HEK293 (cell line): Measurements from ENCODE around the gene KPTN.
A peak's percentile ranks its signal among the peaks of the same experiment; 100 is the strongest.

Experiments
- CTCF ChIP-seq: fragments of 450-650 bp; formaldehyde crosslinking; IDR thresholded peaks from 2 replicates; pipeline ENCODE4 v1.5.1; 2016; ENCODE audit warnings: missing biosample characterization, missing genetic modification characterization
- KLF1 ChIP-seq: fragments of 450-650 bp; formaldehyde crosslinking; IDR thresholded peaks from 2 replicates; pipeline ENCODE4 v1.5.1; 2016; ENCODE audit warnings: missing biosample characterization, missing genetic modification characterization
- MEIS1 ChIP-seq: sonication (generic); formaldehyde crosslinking; IDR thresholded peaks from 2 replicates; pipeline ENCODE4 v1.8.1; 2022; ENCODE audit warnings: missing genetic modification reagents, mild to moderate bottlenecking, borderline replicate concordance
- PRDM4 ChIP-seq: fragments of 450-650 bp; formaldehyde crosslinking; IDR thresholded peaks from 2 replicates; pipeline ENCODE4 v1.5.1; 2017; ENCODE audit warnings: missing biosample characterization, missing genetic modification characterization
- PRDM6 ChIP-seq: fragments of 450-650 bp; formaldehyde crosslinking; IDR thresholded peaks from 2 replicates; pipeline ENCODE4 v1.5.1; 2017; ENCODE audit warnings: missing biosample characterization, missing genetic modification characterization
- REST ChIP-seq: fragments of 450-650 bp; formaldehyde crosslinking; IDR thresholded peaks from 2 replicates; pipeline ENCODE4 v1.5.1; 2016; ENCODE audit warnings: missing biosample characterization, missing genetic modification characterization
- ZBTB20 ChIP-seq: fragments of 450-650 bp; formaldehyde crosslinking; IDR thresholded peaks from 2 replicates; pipeline ENCODE4 v1.5.1; 2016; ENCODE audit warnings: missing biosample characterization, missing genetic modification characterization
- ZBTB6 ChIP-seq: fragments of 450-650 bp; formaldehyde crosslinking; IDR thresholded peaks from 2 replicates; pipeline ENCODE4 v1.5.1; 2017; ENCODE audit warnings: missing biosample characterization, missing genetic modification characterization
- ZNF114 ChIP-seq: fragments of 450-650 bp; formaldehyde crosslinking; IDR thresholded peaks from 2 replicates; pipeline ENCODE4 v1.5.0; 2017; ENCODE audit warnings: missing biosample characterization, missing genetic modification characterization
- ZNF280D ChIP-seq: fragments of 450-650 bp; formaldehyde crosslinking; IDR thresholded peaks from 2 replicates; pipeline ENCODE4 v1.5.1; 2016; ENCODE audit warnings: missing biosample characterization, missing genetic modification characterization
- ZNF518A ChIP-seq: fragments of 450-650 bp; formaldehyde crosslinking; conservative IDR thresholded peaks from 2 replicates; pipeline ENCODE4 v1.5.1; 2016; ENCODE audit warnings: low read depth, missing biosample characterization, missing genetic modification characterization
- ZNF623 ChIP-seq: fragments of 450-650 bp; formaldehyde crosslinking; IDR thresholded peaks from 2 replicates; pipeline ENCODE4 v1.5.1; 2016; ENCODE audit warnings: missing biosample characterization, missing genetic modification characterization
- ZNF704 ChIP-seq: fragments of 450-650 bp; formaldehyde crosslinking; IDR thresholded peaks from 2 replicates; pipeline ENCODE4 v1.5.1; 2016; ENCODE audit warnings: missing biosample characterization, missing genetic modification characterization
- ZSCAN18 ChIP-seq: fragments of 450-650 bp; formaldehyde crosslinking; IDR thresholded peaks from 2 replicates; pipeline ENCODE4 v1.5.1; 2016; ENCODE audit warnings: missing biosample characterization, missing genetic modification characterization

KPTN gene

GRCh38 chr19:47427241-47428176 is 56.5 kb downstream of the KPTN start (continued):
- TF ChIP-seq ZSCAN18 (tag by site-specific recombination) (no peak), ZBTB6 (tag by site-specific recombination) (no peak; the same call in 1 of the 2 replicates), MEIS1 (CRISPR knock-in tag) (no peak), ZBTB20 (peak; percentile 58; the same call in 1 of the 2 replicates), PRDM6 (tag by site-specific recombination) (no peak), CTCF (tag by site-specific recombination) (peak; percentile 97), ZNF704 (no peak), PRDM4 (tag by site-specific recombination) (peak; percentile 34; the same call in 1 of the 2 replicates), ZNF280D (peak; percentile 10; the same call in 1 of the 2 replicates), KLF1 (peak; percentile 57; the same call in 1 of the 2 replicates), ZNF114 (tag by site-specific recombination) (no peak), REST (tag by site-specific recombination) (no peak), ZNF518A (tag by site-specific recombination) (no peak), ZNF623 (0 out of 2 replicates have a peak, but pooled peaks have one; percentile 2)
